Renal cortical epithelial cell (primary cell): Measurements from ENCODE around the gene ATP11A. TPM values are rescaled to one million over a fixed set of nuclear protein-coding genes. Genes with fewer than 3 reads are reported as not detected.

ENCODE experiments used
- DNase-seq: peaks from one replicate; pipeline ENCODE4 v3.0.0-alpha.2; 2011; ENCODE audit warnings: low read depth
- total RNA-seq: library from RNA; depleted of rRNA; stranded (reverse); fragments of >200 nt; gene quantifications from 2 replicates; pipeline ENCODE4 v1.2.3, GENCODE V29; 2014

Gene ATP11A
- 18.6 and 171 TPM in 2 replicates for total RNA-seq

DNA sequence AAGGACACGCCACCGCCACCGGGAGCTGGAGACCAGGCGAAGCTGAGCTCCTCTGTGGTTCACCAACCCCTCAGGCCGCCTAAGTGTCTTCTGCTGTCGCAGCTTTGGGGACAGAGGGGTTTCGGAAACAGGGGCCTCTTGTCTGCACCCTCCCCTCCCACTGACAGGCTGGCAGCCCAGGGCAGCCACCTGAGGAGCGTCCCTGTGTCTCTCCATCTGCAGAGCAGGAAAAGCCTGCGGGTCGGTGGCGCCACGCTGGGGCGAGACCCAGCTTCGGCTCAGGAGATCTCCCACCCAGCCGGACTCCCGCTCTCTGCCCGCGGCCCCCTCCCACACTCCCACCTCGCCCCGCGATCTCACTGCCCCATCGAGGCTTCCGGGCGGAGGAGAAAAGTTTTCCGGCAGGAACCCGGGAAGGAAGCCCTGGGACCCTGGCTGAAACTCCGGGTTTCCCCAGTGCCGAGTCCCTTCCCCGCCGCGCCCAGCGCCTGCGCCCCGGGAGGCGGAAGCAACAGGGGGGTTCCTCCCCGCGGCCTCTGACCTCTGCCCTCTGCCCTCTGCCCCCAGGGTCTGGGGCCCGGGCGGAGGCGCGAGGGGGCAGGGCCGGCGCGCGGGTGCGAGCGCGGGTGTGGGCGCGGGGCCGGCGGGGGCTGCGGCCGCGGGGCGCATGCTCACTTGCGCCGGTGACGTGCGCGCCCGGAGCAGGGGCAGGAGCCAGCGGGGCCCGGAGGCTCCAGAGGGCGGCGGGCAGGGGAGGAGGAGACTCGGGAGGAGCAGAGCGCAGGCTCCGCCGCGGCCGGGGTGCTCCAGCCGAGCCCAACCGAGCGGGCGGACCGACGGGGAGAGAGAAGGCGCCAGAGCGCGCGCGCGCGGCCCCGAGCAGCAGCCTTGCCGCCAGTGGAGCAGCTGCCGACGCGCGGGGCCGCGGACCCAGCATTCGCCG is at the start of gene ATP11A:
TSS of gene ATP11A (plus strand) at position 736 of the 943 bp plus-strand sequence. CDS start 379 bp downstream, outside the sequence.
- DNase-seq, result peak; percentile 64

DNA sequence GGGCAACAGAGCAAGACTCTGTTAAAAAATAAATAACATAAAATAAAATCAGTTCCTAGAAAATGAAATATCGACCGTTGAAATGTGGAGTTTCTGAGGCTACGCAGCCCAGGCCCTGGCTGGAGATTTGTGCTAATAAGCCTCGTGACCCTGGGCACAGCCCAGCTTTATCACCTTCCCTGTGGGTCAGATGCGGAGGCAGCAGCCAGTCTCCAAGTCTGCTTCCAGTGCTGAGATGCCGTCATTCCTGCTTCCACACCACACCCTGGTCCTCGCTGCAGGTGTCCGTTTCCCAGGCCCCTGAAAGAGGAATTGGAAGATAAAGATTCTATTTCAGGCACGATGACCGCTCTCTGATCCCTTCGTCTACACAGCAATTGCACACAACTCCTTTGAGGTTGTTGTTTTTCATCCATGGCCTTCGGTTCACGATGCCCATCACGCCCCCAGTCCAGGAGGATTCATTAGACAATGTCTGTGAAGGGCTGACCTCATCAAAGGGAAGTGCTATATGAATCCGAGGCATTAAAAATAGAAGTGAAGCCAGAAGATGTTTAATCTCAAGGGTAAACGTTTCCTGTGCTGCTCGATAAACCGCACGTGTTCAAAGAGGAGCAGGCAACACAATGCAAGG is 48.3 kb upstream of the ATP11A start:
- no peak for DNase-seq

DNA sequence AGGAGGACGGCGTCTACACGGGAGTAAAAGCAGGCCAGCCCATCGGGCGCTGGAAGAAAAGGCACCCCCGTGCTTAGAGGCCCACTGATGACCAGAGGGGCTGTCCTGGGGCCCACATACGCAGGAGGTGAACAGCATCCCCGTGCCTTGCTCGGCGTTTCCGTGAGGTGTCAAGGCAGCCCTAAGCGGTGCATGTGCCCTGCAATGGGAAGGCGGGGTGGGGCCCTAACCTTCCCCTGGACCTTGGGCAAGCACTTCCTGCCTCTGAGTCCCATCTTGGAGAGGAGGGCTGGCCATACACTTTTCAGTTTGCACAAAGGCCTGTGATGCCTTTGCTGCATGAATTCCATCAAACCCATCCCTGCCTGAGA is 47.8 kb upstream of the ATP11A start:
- no peak for DNase-seq

DNA sequence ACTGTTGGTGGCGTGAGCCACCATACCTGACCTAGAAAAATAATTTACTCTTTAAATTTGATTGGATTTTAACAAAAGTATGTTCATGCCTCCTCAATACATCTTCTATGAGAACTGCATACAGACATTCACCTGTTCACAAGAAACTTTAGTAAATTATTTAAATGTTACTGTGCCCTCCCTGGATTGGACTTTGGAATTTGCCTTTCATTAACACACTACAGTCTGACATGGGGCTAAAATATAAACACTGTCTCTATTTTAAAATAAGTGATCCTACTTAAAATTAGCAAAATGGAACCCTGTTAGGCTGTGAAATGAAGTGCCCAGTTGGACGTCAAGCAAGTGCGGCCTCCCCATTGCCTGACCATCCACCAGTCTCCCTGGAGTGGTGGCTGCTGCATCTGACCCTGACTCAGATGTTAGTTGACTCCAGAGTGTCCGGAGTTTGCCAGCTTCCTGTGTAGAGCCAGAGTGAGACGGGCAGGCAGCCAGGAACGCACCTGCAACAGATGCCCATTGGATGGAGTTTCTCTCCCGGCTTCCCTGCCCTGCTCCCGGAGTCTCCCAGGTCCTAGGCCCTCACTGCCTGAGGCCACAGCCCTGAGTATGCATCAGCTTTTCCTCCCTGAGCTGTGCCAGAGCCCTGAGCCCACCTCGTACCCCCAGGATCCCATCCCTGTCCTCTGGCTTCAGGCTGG is 45.9 kb upstream of the ATP11A start:
- DNase-seq, result peak; percentile 42

DNA sequence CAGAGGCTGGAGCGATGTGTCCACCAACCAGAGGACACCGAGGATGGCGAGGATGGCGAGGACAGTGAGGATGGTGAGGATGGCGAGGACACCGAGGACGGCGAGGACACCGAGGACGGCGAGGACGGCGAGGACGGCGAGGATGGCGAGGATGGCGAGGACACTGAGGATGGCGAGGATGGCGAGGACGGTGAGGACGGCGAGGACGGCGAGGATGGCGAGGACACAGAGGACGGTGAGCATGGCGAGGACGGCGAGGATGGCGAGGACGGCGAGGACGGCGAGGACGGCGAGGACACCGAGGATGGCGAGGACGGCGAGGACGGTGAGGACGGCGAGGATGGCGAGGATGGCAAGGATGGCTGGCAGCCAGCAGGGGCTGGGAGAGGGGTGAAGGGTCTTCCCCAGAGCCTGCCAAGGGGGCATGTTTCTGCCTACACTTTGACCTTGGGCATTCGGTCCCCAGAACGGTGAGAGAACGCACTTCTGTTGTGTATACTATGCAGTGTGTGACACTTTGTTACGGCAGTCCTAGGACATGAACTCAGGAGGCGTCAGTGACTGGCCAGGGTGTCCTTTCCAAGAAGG is 44.4 kb upstream of the ATP11A start:
- DNase-seq, result no peak

DNA sequence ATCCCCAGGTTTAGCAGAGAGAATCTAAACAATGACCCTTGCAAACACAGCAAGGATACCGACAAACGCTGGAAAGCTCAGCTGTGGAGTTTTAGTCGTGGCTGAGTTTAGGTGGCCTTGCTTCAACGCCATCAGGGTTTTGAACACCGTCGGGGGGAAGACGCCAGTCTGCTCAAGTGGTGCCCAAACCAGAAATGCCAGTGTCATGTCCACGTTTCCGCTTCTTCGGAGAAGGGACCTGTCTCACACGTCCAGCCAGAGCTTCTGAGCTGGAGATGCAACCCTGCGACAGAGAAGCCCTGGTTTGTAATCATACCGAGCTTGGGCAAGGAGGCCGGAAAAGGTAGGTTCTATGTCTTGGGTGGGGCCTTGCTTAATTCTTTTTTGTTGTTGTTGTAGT is 42.6 kb upstream of the ATP11A start:
- no peak for DNase-seq

DNA sequence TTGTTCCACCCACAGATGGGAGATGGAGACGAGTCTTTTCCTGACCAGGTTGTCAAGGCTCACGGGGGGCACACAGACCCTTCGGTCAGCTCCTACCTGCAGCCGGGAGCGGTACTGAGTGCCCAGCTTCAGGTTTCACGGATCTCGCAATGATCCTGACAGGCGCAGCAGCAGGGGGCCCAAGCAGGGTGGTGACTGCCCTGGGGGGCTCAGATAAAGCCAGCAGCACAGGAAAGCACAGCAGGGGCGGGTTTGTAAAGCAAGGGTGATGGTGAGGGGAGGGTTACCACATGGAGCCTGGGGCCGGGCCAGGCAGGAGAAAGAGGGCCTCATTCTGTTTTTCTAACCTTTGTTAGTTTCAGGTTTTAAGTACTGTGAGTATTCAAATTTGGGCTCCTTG is 41.7 kb upstream of the ATP11A start:
- DNase-seq, result no peak

DNA sequence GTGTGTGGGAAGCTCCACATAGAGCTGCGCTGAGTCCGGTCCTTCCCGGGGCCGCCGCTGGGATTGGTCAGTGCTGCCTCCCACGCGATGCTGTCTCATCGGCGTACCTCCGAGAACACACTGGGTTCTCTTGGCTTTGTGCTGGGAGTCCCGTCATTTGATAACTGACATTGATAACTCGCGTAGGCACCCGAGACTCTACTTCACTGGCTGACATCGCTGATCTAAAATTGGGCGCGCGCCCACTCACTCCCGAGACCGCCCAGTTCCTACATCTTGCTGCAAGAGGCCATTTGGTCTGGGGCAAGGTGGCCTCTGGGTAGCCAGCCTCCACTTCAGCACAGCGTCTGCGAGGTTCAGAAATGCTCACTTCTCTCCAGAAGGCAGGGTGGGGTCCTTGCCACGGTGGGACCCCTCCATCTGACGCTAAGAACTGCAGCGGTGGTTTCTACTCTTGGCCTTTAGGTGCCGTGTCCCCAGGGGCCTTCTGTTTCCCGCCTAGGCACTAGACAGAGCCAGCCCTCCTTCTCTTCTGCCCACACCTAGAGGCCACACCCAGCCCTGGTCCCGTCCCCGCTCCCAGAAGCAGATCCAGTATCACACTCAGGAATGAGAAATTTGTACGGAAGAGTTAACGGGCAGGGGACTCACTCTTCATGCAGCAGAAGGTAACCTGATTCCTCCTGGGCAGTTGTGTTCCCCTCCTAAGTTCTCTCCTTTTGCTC is 40.7 kb upstream of the ATP11A start:
- DNase-seq, result no peak

DNA sequence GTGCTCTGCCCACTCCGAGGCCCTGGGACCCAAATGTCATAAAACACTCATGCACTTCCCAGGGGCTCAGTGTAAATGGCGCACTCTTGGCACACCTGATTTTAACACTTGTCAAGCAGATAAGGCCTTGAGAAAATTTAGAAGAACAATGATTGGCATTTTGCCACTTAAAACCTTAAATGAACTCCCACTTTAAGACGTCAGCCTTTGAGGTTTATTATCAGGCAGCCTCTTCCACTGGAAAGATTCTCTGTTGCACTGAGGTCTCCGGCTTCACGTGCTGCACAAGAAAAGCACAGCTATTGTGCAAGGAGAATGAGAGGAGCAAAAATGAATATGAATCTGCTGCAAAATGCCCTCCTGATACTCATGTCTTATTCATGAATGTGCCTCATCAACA is 38.5 kb upstream of the ATP11A start:
- DNase-seq, result peak; percentile 44

DNA sequence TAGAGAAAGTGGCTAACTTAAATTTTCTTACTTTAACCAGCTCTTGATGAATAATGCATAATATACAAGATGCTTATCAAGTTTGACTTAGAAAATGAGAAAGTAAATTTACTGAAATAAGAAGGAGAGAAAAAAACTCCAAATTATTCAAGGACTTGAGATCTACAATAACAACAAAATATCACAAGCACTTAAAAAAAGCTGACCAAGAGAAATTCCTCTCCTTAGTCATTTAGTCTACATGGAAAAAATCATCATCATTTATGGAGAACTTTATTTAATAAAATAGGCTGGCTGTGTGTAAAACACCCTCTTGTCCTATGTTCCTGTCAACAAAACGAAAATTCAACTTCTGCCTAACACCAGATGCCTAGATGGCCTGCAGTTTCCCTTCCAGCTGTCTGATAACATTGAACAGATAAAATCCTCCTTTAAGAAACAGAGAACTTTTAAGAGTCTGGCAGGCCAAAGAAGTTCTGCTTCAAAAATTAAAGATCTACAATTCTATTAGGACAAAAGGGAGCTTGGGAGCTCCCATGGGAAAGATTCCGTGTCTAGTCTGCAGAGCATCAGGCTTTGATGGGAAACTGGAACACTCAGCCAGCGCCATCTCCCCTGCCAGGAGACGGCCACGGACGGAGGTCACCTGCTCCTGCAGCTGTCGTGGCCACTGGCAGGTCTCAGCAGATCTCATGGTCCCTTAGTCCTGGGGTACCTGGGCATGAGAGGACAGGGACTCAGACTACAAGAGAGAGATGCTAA is 37.9 kb upstream of the ATP11A start:
- DNase-seq, result no peak

DNA sequence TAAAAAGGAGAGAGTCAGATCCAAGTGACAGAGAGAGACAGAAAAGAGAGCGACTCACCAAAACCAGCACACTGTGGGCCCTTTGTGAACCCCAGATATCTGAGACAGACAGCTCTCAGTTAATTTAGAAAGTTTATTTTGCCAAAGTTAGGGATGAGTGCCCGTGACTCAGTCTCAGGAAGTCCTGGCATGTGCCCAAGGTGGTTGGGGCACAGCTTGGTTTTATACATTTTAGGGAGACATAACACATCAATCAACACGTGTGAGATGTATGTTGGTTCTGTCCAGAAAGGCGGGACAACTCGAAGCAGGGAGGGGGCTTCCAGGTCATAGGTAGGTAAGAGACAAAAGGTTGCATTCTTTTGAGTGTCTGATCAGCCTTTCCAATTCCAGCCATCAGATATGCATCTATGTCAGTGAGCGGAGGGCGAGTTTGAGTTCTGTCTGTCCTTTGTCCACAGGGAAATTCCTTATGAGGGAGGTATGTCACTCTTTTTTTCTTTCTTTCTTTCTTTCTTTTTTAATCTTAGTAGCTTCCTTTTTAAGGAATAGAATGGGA is 37.2 kb upstream of the ATP11A start:
- peak; percentile 64 for DNase-seq

DNA sequence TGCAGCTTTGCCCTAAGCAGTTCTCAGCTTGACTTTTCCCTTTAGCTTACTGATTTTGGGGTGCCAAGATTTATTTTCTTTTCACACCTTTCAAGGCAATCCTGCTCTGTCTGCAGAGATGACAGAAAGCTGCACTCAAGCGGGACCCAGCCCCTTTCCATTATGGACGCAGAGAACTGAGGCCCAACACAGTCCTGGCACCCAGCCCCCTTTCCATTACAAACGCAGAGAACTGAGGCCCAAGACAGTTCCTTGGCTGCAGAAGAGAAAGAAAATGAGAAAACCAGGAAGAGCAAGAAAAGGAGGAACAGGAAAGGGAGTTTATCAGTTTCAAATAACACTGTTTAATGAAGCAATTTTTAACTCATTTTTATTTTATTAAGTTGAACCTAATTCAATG is 36.8 kb upstream of the ATP11A start:
- DNase-seq, result no peak

DNA sequence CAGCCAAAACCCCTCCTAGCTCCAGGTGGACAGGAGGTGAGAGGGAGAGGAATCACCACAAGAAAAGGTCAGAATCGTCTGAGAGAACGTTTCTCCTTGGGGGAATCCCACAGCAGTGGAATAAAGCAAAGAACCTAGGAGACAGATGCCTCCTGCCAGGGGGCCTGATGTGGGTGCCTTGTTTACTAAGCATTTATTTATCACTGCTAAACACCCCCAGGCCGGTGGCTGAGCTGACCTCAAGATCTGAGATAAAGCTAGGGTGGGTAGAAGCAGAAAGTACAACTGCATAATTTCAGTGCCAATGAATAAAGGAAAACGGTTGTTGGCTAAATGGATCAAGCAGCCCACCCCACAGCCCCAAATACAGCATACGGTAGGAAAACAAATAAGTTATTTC is 33.9 kb upstream of the ATP11A start:
- DNase-seq, result no peak

DNA sequence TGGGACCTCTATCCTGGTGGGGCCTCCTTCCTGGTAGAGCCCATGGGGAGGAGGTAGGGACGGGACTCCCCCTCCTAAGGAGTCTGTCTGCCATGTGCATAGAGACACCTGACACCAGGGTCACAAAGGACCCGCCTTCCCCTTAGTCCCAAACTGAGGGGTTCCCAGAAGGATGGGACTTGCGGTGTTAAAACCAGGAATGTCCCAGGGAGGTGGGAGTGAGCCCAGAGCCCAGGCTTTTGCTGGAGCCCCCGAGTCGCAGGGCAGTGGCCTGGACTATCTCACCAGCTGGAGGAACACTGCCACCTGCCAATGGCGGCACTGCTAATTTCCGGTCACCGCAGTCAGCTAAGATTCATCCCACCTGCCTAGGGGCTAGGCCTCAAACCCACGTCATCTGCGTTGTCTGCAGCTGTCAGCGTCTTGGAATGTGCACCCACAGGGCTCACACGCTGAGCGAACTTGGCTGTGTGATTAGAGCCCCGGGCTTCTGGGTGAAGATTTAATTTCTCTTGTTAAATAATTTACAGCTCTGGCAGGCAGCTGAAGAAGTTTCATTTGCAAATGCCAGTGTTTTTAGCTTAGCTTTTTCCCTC is 31.9 kb upstream of the ATP11A start:
- DNase-seq, result peak; percentile 97

DNA sequence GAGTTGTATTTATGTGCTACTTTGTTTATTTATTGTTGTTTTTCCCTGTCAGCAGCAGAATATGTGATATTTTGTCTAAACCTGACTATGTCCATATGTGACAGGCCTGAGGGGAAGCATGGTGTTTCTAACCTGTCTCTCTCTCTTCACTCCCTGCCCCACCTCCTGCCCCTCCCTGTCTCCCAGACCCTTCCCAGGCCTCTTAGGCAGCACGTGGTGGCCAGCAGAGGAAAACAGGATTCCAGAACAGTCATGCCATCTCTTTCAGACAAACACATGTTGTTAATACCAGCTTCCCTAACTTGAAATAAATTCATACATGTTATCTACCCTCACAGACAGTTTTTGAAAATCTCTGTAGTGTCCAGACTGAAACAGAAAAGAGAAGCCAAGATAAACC is 31.0 kb upstream of the ATP11A start:
- peak; percentile 78 for DNase-seq

DNA sequence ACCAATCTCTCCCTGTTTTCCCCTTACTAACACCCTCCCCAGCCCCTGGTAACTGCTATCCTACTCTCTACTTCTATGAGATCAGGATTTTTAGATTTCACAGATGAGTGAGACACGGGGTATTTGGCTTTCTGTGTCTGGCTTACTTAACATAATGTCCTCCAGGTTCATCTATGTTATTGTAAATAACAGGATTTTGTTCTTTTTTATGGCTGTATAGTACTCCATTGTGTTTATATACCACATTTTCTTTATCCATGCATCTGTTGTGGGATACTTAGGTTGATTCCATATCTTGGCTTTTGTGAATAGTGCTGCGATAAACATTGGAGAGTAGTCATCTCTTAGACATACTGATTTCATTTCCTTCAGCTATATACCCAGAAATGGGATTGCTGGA is 28.5 kb upstream of the ATP11A start:
- no peak for DNase-seq

DNA sequence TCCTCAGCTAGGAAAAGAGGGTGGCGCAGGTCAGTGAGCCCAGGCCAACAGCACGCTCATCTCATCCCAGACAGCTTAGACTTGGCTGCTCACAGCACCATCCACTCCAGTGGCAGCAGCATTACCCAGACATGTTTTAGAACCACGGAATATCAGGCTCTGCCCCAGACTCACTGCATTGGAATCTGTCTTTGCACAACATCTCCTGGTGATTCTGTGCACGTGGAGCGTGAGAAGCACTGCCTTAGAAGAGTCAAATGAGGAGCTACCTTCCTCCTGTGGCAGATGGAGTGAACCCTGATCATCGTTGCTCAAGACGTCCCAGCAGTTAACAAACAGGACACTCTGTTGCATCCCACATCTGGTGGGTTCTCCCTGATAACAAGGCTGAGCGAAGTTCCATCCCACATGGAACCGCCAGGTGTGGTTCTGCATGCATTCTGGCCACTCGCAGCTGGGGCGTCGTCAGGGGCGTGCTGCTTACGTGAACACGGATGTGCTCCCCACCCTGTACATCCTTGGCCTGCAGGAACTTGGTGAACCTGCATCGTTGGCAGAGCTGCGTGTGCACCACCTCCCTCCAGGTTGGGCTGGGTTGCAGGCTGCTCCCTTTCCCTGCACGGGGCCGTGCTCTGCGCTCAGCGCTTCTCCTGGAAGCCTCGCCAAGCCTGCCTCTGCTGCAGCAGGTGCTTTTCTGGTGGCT is 25.2 kb upstream of the ATP11A start:
- DNase-seq, result peak; percentile 48

DNA sequence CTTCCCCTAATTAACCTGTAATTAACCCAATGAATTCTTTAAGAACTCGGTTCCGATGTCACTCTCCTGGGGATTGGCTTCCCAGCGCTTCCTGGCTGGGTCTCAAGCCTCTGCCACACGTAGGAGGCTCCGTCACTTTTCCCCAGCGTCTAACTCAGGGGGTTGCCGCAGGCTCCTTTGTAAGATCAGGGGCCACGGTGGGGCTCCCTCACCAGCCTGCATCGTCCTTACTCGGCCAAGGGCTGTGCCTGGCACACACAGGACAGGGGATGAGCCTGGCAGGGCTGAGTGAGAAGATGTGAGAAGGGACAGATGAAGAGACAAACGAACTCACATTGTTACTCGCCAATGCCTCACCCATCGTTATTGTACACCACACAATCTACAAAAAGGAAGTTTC is 20.9 kb upstream of the ATP11A start:
- DNase-seq, result no peak

DNA sequence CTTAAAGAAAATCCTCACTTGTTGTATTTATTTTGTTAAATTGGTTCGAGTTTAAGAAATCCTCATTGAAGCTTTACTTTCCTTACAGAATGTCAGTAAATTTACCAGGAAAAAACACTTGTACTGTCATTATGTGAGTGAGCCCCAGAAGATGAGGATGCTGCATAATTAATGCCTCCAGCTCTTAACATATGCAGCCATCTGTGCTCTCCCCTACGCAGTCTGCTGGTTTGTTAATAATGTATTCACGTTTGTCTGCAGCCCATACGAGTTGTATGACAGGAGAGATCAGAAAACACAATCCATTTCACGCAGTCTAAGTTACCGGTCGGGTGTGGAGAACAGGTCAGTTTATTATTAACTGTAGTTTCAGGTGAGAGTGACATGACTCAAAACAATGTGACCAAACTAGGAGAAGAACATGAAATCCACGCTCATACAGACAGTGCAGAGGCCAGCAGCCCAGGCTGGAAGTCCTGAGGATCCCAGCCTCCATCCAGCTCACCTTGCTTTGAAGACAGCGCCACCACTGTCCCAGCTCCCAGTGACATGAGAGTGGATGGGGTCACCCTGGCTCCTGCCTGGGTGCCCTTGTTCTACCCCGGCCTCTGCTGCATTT is 19.8 kb upstream of the ATP11A start:
- peak; percentile 86 for DNase-seq
